HG02610 (cell line): Measurements from ENCODE around the gene ADAT3.
"Not testable (repeated sequence)": the region's sequence is repeated elsewhere in the genome, so short reads cannot be mapped to it uniquely, and the experiment has no call there.

Source experiments
- ATAC-seq: cut with Tn5 transposase; IDR thresholded peaks from one replicate; pipeline ENCODE4 v1.9.1; 2021; ENCODE audit warnings: mild to moderate bottlenecking, moderate library complexity; ENCODE audit not compliant: unreplicated experiment

ADAT3 gene

GRCh38 chr19:1882786-1883692 is 22.2 kb upstream of the ADAT3 start:
- ATAC-seq = no peak

GRCh38 chr19:1883784-1884183 is 21.4 kb upstream of the ADAT3 start:
- ATAC-seq = no peak

- no peak for ATAC-seq
Measured at GRCh38 chr19:1884291-1884718, 20.9 kb upstream of the ADAT3 start.

- ATAC-seq = peak; percentile 4
Measured at GRCh38 chr19:1884719-1885334, 20.4 kb upstream of the ADAT3 start.

- peak; percentile 71 for ATAC-seq
Measured at GRCh38 chr19:1885398-1886119, 19.6 kb upstream of the ADAT3 start, which contains the start of gene ABHD17A. ABHD17A (minus strand) TSS chr19:1885496; CDS start chr19:1881566, 3,930 bp downstream.

GRCh38 chr19:1886360-1886759 is 18.8 kb upstream of the ADAT3 start:
- not testable (repeated sequence) for ATAC-seq

- ATAC-seq = no peak
Measured at GRCh38 chr19:1888385-1888784, 16.8 kb upstream of the ADAT3 start.

- ATAC-seq = no peak
Measured at GRCh38 chr19:1889907-1890306, 15.3 kb upstream of the ADAT3 start.

- ATAC-seq = no peak
Measured at GRCh38 chr19:1893791-1894190, 11.4 kb upstream of the ADAT3 start.

- no peak for ATAC-seq
Measured at GRCh38 chr19:1896508-1896907, 8.7 kb upstream of the ADAT3 start.

GRCh38 chr19:1901940-1902404 is 3.2 kb upstream of the ADAT3 start:
- ATAC-seq = no peak

- ATAC-seq = no peak
Measured at GRCh38 chr19:1902923-1903322, 2.3 kb upstream of the ADAT3 start.

GRCh38 chr19:1904860-1905109 is 414 bp upstream of the ADAT3 start:
- ATAC-seq = no peak

- no peak for ATAC-seq
Measured at GRCh38 chr19:1905863-1906375, 720 bp downstream of the ADAT3 start.

GRCh38 chr19:1906985-1907562 is 1.9 kb downstream of the ADAT3 start:
- no peak for ATAC-seq

GRCh38 chr19:1907563-1908363 is 2.6 kb downstream of the ADAT3 start:
- ATAC-seq = no peak

GRCh38 chr19:1908364-1908678 is 3.1 kb downstream of the ADAT3 start:
- no peak for ATAC-seq

- no peak for ATAC-seq
Measured at GRCh38 chr19:1909761-1910080, 4.5 kb downstream of the ADAT3 start.

GRCh38 chr19:1910177-1910576 is 5.0 kb downstream of the ADAT3 start:
- no peak for ATAC-seq

- no peak for ATAC-seq
Measured at GRCh38 chr19:1911098-1911497, 5.9 kb downstream of the ADAT3 start.

- no peak for ATAC-seq
Measured at GRCh38 chr19:1911995-1912394, 6.8 kb downstream of the ADAT3 start.
